ENCODE measurements around the gene LMO1. TPM values are rescaled to one million over a fixed set of nuclear protein-coding genes. Genes with fewer than 3 reads are reported as not detected.

LMO1 gene
- total RNA-seq, 4 donors from 2014 or later: 6.2 to 29.4 (median 8.2) TPM

GRCh38 chr11:8309311-8309710, 45.6 kb upstream of the LMO1 start:
- H3K4me3 ChIP-seq: no peak overlapping the region
- DNase-seq (ENCODE audit: low spot score in 2 of 2): no peak
- TF ChIP-seq POLR2A (IDR thresholded peaks at IDR 0.05) (no peak), EP300 (IDR thresholded peaks at IDR 0.05) (no peak), POLR2AphosphoS5 (IDR thresholded peaks at IDR 0.05) (no peak), CTCF (IDR thresholded peaks at IDR 0.05) (no peak)
- no peaks in the 10 kb centered on the region for H3K27me3 ChIP-seq
- H3K4me1 ChIP-seq: no peaks in the 10 kb centered on the region
- 82% methylated on average over 9 of the region's 9 CpGs for WGBS
- H3K27ac ChIP-seq: no peak overlapping the region
- H3K36me3 ChIP-seq: no peaks in the 10 kb centered on the region
- no peaks in the 10 kb centered on the region for H3K9me3 ChIP-seq

- no peaks in the 10 kb centered on the region for H3K27me3 ChIP-seq
Observed at GRCh38 chr11:8307601-8308000, 43.9 kb upstream of the LMO1 start.

GRCh38 chr11:8301622-8302021, 37.9 kb upstream of the LMO1 start:
- 83% methylated on average over 2 of the region's 2 CpGs for WGBS
- Histone ChIP-seq H3K27me3 (no peaks in the 10 kb centered on the region), H3K4me1 (no peaks in the 10 kb centered on the region), H3K4me3 (no peak overlapping the region), H3K27ac (no peak overlapping the region), H3K9me3 (no peaks in the 10 kb centered on the region), H3K36me3 (no peaks in the 10 kb centered on the region)
- DNase-seq (ENCODE audit: low spot score in 2 of 2): no peak
- TF ChIP-seq POLR2A (IDR thresholded peaks at IDR 0.05): no peak
- TF ChIP-seq POLR2AphosphoS5 (IDR thresholded peaks at IDR 0.05): no peak
- no peak for TF ChIP-seq CTCF (IDR thresholded peaks at IDR 0.05)
- TF ChIP-seq EP300 (IDR thresholded peaks at IDR 0.05): no peak

More at GRCh38 chr11:8307601-8308000, 43.9 kb upstream of the LMO1 start:
- DNase-seq (ENCODE audit: low spot score in 2 of 2): no peak
- no peaks in the 10 kb centered on the region for H3K4me1 ChIP-seq
- no peak overlapping the region for H3K27ac ChIP-seq
- no peaks in the 10 kb centered on the region for H3K36me3 ChIP-seq
- no peaks in the 10 kb centered on the region for H3K9me3 ChIP-seq
- H3K4me3 ChIP-seq: no peak overlapping the region
- 97% methylated on average over 8 of the region's 8 CpGs for WGBS
- no peak for TF ChIP-seq EP300 (IDR thresholded peaks at IDR 0.05)
- TF ChIP-seq CTCF (IDR thresholded peaks at IDR 0.05): no peak
- TF ChIP-seq POLR2AphosphoS5 (IDR thresholded peaks at IDR 0.05): no peak
- TF ChIP-seq POLR2A (IDR thresholded peaks at IDR 0.05): no peak

GRCh38 chr11:8298801-8299786, 35.4 kb upstream of the LMO1 start:
- Histone ChIP-seq H3K9me3 (no peaks in the 10 kb centered on the region), H3K4me1 (no peaks in the 10 kb centered on the region), H3K36me3 (no peaks in the 10 kb centered on the region), H3K27ac (no peak overlapping the region), H3K4me3 (no peak overlapping the region), H3K27me3 (no peaks in the 10 kb centered on the region)
- 85% methylated on average over 12 of the region's 13 CpGs for WGBS
- TF ChIP-seq POLR2AphosphoS5 (IDR thresholded peaks at IDR 0.05) (no peak), POLR2A (IDR thresholded peaks at IDR 0.05) (no peak), CTCF (IDR thresholded peaks at IDR 0.05) (no peak)
- peak in 1 of 2 donors; percentile 45 for DNase-seq (ENCODE audit: low spot score in 2 of 2)

GRCh38 chr11:8297781-8298440, 34.2 kb upstream of the LMO1 start:
- DNase-seq (ENCODE audit: low spot score in 2 of 2): peak in 1 of 2 donors; percentile 69
- 87% methylated on average over 2 of the region's 5 CpGs for WGBS
- Histone ChIP-seq H3K27me3 (no peaks in the 10 kb centered on the region), H3K36me3 (no peaks in the 10 kb centered on the region), H3K9me3 (no peaks in the 10 kb centered on the region), H3K27ac (no peak overlapping the region), H3K4me1 (no peaks in the 10 kb centered on the region), H3K4me3 (no peak overlapping the region)
- TF ChIP-seq CTCF (IDR thresholded peaks at IDR 0.05): no peak
- no peak for TF ChIP-seq POLR2AphosphoS5 (IDR thresholded peaks at IDR 0.05)
- TF ChIP-seq EP300 (IDR thresholded peaks at IDR 0.05): no peak
- no peak for TF ChIP-seq POLR2A (IDR thresholded peaks at IDR 0.05)

Measured in suprapubic skin (tissue), 4 donors.